ENCODE results near the gene ATG7.
A peak's percentile ranks its signal among the peaks of the same experiment; 100 is the strongest.
"Not testable (repeated sequence)": the region's sequence is repeated elsewhere in the genome, so short reads cannot be mapped to it uniquely, and the experiment has no call there.

ATG7 gene

DNA sequence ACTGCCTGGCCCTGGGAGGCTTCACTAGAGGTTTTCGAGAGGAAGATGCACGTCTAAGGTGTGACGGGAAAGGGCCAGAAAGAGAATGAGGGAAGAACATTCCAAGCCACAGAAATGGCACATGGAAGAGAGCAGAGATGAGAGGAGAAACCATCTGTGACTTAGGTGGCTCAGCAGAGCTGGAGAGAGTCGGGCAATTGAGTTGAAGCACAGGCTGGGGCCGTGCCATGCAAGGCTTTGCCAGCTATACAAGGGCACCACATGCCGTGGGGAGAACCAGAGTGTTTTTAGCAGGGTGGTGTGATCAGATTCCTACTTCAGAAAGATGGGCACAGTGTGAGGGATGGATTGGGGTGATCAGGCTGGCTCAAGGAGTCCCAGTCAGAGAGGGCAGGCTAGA, 245.4 kb downstream of the ATG7 start:
- no peak for DNase-seq

DNA sequence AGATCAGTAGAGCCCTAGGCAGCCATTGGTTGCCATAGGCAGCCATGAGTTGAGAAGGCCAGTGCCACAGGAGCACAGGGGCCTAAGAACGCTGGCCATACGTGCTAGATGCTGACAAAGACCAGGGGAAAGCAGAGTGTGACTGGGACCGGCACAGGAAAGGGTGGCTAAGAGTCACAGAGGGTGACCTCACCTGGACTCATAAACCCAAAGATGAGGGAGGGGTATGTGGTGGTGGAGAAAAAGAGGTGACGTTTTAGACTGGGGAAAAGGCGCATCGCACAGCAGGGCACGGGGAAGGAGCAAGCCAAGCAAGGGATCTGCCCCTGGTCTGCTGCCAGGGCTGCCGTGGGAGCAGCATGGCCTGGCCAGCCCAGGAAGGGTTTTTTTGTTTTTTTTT, 249.0 kb downstream of the ATG7 start:
- DNase-seq = no peak

DNA sequence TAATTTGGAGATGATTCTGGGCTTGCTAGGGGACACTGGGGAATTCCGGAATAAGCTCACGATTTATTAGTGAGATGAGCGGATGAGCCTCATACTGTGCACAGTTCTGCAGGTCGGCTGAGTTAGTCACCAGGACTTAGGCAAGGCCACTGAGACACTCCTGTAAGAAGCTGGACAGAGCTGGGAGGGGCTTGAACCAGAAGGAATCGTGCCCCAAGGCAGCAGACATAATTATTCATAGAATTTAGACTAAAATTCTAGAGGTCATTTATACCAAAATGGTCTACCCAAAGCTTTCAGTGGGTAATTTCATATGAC, 250.2 kb downstream of the ATG7 start:
- DNase-seq = no peak

GRCh38 chr3:11522953-11523571, 250.9 kb downstream of the ATG7 start:
- no peak for DNase-seq

GRCh38 chr3:11523572-11524101, 251.4 kb downstream of the ATG7 start:
- no peak for DNase-seq

DNA sequence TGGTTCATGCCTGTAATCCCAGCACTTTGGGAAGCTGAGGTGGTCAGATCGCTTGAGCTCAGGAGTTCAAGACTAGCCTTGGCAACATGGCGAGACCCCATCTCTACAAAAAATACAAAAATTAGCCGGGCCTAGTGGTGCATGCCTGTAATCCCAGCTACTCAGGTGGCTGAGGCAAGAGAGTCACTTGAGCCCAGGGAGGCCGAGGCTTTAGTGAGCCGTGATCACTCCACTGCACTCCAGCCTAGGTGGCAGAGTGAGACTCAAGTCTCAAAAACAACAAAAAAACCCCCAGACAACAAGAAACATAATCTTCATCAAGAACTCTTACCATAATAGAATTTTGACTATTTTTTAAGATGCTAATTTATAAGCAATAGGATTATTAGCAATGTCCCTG, 253.9 kb downstream of the ATG7 start:
- not testable (repeated sequence) for DNase-seq

DNA sequence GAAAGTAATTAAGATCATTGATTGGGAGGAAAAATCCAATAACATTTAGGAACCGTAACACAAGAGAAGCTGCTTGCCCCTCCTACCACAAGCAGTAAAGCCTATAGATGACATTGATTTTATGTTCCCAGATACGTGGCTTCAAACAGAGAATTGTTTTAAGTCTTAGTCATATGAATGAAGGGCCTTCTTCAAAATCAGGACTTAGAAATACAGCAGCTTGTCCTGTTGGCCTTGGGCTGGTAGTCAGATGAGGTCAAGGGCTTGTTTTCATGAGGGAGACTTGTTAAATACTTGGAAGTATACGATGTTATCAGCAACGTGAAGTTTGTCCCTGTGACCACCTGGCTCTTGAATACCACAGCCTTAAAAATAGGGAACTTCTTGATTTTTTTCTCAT, 257.1 kb downstream of the ATG7 start:
- no peak for DNase-seq

DNA sequence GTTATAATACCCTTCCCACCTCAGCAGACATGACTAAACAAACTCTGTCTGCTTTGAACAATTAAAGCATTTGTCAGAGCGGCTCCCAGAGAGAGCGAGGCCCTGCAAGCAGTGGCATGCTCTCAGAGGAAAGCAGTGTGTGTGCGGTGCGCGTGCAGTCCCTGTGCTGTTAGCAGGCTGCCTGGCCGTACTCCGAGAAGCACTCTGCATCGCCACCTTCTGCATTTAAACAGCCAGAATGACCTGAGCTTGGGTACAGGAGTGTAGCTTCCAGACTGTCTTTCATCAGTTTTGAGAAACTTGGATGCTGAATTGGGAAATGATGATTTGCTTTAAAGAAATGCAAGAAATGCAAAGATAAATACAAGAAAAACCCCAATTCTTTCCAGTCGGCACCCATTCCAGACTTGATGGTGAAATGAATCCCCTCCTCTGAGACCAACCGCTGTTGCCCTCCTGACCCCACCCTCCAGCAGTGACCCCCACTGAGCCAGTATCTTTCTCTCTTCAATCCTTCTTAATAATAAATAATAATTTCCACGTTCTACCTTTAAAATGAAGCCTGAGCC, 258.0 kb downstream of the ATG7 start:
- DNase-seq = no peak

- DNase-seq = no peak
Observed at GRCh38 chr3:11532931-11533391, 260.8 kb downstream of the ATG7 start.

GRCh38 chr3:11534011-11534792, 262.0 kb downstream of the ATG7 start:
- DNase-seq = no peak

- DNase-seq = no peak
Observed at GRCh38 chr3:11534793-11535101, 262.6 kb downstream of the ATG7 start.

- no peak for DNase-seq
Observed at GRCh38 chr3:11535243-11535960, 263.2 kb downstream of the ATG7 start.

- DNase-seq = no peak
Observed at GRCh38 chr3:11536132-11536935, 264.1 kb downstream of the ATG7 start.

DNA sequence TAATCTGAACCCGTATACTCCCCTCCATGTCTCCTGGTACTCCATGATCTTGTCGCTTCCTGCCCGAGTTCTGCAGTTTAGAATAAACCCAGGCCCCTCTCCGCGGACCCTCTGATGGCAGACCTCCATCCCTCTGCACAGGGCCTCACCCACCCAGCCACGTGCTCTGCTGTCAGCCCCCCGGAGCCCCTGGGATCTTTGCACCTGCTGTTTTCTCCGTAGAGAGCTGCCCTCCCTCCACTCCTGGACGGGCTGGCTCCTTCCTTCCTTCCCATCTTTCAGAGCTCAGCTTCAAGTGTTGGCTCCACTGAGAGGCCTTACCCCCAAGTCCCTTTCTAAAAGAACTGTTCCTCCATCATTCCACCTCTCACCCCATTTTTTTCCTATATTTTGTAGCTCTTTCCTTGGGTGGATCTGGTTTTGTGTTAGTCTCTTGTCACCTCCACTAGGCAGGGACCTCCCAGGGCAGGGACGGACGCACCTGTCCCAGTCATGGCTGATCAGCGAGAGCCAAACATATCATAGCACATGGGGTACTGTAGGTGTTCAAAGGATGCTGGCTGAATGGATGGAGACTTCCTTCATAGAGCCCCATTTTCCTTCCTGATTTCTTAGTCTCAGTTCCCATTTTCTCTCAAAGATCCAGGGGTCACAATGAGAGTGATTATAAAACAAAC, 264.9 kb downstream of the ATG7 start:
- DNase-seq = no peak

DNA sequence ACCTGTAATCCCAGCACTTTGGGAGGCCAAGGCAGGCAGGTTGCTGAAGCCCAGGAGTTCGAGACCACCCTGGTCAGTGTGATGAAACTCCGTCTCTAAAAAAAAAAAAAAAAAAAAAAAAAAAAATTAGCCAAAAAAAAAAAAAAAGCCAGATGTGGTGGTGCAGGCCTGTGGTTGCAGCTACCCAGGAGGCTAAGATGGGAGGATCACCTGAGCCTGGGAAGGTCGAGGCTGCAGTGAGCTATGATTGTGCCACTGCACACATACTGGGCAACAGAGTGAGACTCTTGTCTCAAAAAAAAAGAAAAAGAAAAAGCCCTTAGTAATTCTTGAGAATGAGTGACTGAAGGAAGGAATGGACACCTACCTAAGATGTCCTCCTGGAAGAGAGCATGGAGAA, 266.4 kb downstream of the ATG7 start:
- no peak for DNase-seq

- DNase-seq = no peak
Observed at GRCh38 chr3:11539218-11539617, 267.0 kb downstream of the ATG7 start.

- peak; percentile 11 for DNase-seq
Observed at GRCh38 chr3:11539677-11540076, 267.5 kb downstream of the ATG7 start.

DNA sequence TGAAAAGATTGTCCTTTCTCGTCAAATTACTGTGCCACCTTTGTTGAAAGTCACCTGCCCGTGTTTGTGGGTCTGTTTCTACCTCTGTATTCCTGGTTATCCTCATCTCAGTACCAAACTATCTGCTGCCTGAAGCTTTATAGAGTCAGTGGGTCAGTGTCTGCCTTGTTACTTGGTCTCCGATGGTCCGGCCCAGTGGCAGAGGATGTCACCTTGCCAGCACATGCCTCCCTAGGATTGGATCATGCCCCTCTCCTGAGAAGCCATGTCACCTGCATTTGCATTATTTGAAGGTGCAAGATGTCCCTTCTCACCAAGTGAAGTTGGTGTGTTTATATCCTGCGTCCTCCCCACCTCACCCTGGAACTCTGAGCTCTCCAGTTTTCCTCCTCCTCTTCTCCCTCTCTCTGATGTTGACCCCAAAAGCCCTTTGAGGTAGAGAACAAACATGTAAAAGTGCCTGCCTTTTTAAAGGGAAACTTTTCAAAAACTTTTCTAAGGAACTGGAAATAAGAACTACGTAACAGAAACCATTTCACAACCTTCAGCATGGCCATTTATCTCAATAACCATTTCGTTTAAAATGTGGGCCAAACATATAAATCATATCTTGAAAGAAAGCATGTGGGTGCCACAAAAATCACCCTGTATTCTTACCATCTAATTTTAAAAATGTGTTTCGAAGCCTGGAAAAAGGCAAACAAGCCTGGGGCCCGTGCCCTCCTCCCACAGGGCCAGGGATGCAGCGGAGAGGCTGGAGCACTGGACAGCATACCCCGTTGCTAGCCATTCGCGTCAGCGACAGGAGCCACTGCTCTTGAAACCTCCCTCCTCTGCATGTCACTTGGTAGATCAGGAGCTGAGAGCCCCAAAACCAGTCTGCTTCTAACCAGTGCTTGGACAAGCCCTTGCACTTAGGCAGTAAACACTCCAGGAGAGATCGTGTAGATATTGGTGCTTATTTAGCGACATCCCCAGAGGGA, 269.4 kb downstream of the ATG7 start:
- DNase-seq = no peak

DNA sequence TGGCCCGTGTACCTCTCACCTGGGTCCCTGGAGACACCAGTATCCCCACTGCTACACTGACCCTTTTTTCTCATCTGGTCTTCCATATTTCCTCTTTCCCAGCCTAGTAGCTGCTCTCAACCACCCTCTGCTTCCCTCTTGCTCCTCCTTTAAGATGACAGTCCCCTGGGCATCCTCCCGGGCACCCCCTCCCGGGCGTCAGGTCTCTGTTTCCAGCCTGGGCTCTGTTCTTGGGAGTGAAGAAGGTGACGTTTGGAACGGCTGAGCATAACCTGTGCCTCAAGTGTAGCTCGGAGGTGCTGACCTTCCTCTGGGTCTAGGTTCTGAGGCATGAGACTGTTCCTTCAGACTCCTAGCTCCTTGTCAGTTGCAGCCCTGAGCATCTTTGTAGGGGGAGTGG, 270.4 kb downstream of the ATG7 start:
- no peak for DNase-seq

DNA sequence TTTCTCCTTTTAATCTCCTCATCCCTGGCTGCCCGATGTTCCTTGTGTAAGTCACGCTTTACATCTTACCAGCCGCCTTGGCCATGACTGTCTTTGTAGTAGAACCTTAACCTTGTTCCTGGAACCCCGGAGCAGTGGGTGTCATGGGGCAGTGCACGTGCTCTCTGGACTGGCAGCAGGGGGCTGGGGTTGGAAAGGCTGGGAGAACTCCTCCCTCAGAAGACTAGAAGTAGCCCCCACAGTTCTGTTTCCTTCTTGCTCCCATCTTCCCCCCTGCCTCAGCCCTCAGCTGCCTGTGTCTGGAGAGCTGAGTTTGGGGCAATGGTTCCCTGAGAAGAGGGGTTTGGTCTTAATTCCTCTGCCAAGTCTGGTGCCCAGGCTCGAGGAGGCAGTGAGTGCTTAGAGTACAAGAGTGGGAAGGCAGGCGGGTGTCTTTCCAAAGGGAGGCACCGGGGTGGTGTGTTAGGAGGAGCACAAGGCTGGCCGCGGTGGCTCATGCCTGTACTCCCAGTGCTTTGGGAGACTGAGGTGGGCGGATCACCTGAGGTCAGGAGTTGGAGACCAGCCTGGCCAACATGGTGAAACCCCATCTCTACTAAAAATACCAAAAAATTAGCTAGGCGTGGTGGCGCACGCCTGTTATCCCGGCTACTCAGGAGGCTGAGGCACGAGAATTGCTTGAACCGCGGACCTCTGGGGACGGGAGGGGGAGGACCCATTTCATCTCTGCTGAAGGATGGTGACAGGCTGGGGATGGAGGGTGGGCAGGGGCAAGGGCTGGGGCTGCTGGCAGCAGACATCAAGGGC, 271.1 kb downstream of the ATG7 start:
- no peak for DNase-seq

All from NCI-H774 (cell line).